CD14-positive monocyte (primary cell): Measurements from ENCODE around the gene TOR1B. TPM values are rescaled to one million over a fixed set of nuclear protein-coding genes. Genes with fewer than 3 reads are reported as not detected.

Source experiments
- DNase-seq, 3 donors: peaks; one replicate each; pipeline ENCODE4 v3.0.0-alpha.2; 2011 to 2022
- H2AFZ ChIP-seq: 2 replicates; pipeline ENCODE4 v1.6.0; 2012; ENCODE audit warnings: mild to moderate bottlenecking, low read depth, low read length, inconsistent platforms; ENCODE audit not compliant: insufficient read depth, poor library complexity, severe bottlenecking
- H3K27ac ChIP-seq, 2 donors: 1 replicate in 1 of 2; 2 replicates in 1 of 2; pipeline ENCODE4 v1.5.1; 2012 to 2013; ENCODE audit warnings: low read length in 2 of 2, control low read depth in 1 of 2, inconsistent platforms in 1 of 2, low read depth in 1 of 2, mild to moderate bottlenecking in 1 of 2
- H3K27me3 ChIP-seq, 2 donors: one replicate each; pipeline versions ENCODE4 v1.6.0 to v1.6.1; 2011 to 2013; ENCODE audit warnings: low read length in 2 of 2; ENCODE audit not compliant: control insufficient read depth in 2 of 2, insufficient read depth in 2 of 2
- H3K36me3 ChIP-seq, 2 donors: replicated peaks in 1 of 2; 1 replicate in 1 of 2; 2 replicates in 1 of 2; pipeline versions ENCODE4 v1.5.1 to v1.6.1; 2012 to 2013; ENCODE audit warnings: low read length in 2 of 2, control low read depth in 1 of 2, inconsistent platforms in 1 of 2, mild to moderate bottlenecking in 1 of 2; ENCODE audit not compliant: insufficient read depth in 2 of 2, control insufficient read depth in 1 of 2
- H3K4me1 ChIP-seq, 2 donors: 1 replicate in 1 of 2; 2 replicates in 1 of 2; pipeline versions ENCODE4 v1.5.1 to v1.6.1; 2012 to 2013; ENCODE audit warnings: low read length in 2 of 2, control low read depth in 1 of 2, inconsistent platforms in 1 of 2, mild to moderate bottlenecking in 1 of 2, moderate library complexity in 1 of 2; ENCODE audit not compliant: insufficient read depth in 2 of 2, control insufficient read depth in 1 of 2
- H3K4me2 ChIP-seq: replicated peaks from 2 replicates; pipeline ENCODE3; 2012; ENCODE audit warnings: low read length, moderate library complexity, mild to moderate bottlenecking; ENCODE audit not compliant: poor library complexity, severe bottlenecking; ENCODE audit errors: extremely low read depth
- H3K4me3 ChIP-seq, 3 experiments: fragments of 200-600 bp in 1 of 3; sonication (generic) in 1 of 3; replicated peaks in 1 of 3; 1 replicate in 2 of 3; 2 replicates in 1 of 3; pipeline ENCODE4 v1.5.1; 2011 to 2013; ENCODE audit warnings: low read length in 3 of 3, mild to moderate bottlenecking in 3 of 3, control low read depth in 2 of 3, low read depth in 2 of 3, inconsistent platforms in 1 of 3, moderate library complexity in 1 of 3
- H3K79me2 ChIP-seq: 2 replicates; pipeline ENCODE4 v1.6.0; 2012; ENCODE audit warnings: mild to moderate bottlenecking, control low read depth, inconsistent platforms, low read length, moderate library complexity; ENCODE audit not compliant: insufficient read depth
- H3K9ac ChIP-seq: 2 replicates; pipeline ENCODE4 v1.6.0; 2017; ENCODE audit warnings: low read length, mild to moderate bottlenecking; ENCODE audit not compliant: insufficient read depth, poor library complexity, severe bottlenecking
- H3K9me3 ChIP-seq, 2 donors: replicated peaks in 1 of 2; 1 replicate in 1 of 2; 2 replicates in 1 of 2; pipeline versions ENCODE4 v1.5.1 to v1.6.1; 2012 to 2013; ENCODE audit warnings: low read length in 2 of 2, control low read depth in 1 of 2; ENCODE audit not compliant: control insufficient read depth in 1 of 2, insufficient read depth in 1 of 2
- H4K20me1 ChIP-seq: 2 replicates; pipeline ENCODE4 v1.6.0; 2012; ENCODE audit warnings: mild to moderate bottlenecking, low read length, control low read depth, moderate library complexity; ENCODE audit not compliant: insufficient read depth
- H3K27ac Mint-ChIP-seq, 7 donors: one replicate each; pipeline ENCODE4 v1.8.0; 2020; ENCODE audit warnings: mild to moderate bottlenecking in 7 of 7, mixed read lengths in 7 of 7, moderate library complexity in 6 of 7, inconsistent platforms in 2 of 7
- H3K27me3 Mint-ChIP-seq, 3 donors: one replicate each; pipeline ENCODE4 v1.8.0; 2021 to 2022; ENCODE audit warnings: low read depth in 3 of 3, mild to moderate bottlenecking in 3 of 3, mixed read lengths in 3 of 3, moderate library complexity in 3 of 3, inconsistent platforms in 1 of 3
- H3K36me3 Mint-ChIP-seq, 2 donors: one replicate each; pipeline ENCODE4 v1.8.0; 2020; ENCODE audit warnings: mixed read lengths in 2 of 2, inconsistent platforms in 1 of 2, mild to moderate bottlenecking in 1 of 2
- H3K4me1 Mint-ChIP-seq: one replicate; pipeline ENCODE4 v1.8.0; 2020; ENCODE audit warnings: mild to moderate bottlenecking, mixed read lengths
- H3K4me3 Mint-ChIP-seq, 2 donors: one replicate each; pipeline ENCODE4 v1.8.0; 2020; ENCODE audit warnings: mild to moderate bottlenecking in 2 of 2, mixed read lengths in 2 of 2, moderate library complexity in 1 of 2
- H3K9me3 Mint-ChIP-seq, 7 donors: one replicate each; pipeline ENCODE4 v1.8.0; 2020 to 2022; ENCODE audit warnings: mixed read lengths in 7 of 7, mild to moderate bottlenecking in 6 of 7, moderate library complexity in 6 of 7, inconsistent platforms in 2 of 7
- WGBS: methylation state at CpG from one replicate; pipeline ENCODE4 v1.1.5; 2013; ENCODE audit warnings: missing lambda C conversion rate; ENCODE audit not compliant: insufficient coverage; 5-methylcytosine and 5-hydroxymethylcytosine counted together
- intact Hi-C, 2 donors: fragments of 100-400 bp; cut with micrococcal nuclease; formaldehyde crosslinking; loops; one replicate each; pipeline versions ENCODE4 v1.15.0 to v1.15.1; 2023
- polyA plus RNA-seq, 3 donors: library from polyadenylated mRNA; depleted of rRNA in 1 of 3; unstranded in 2 of 3; stranded (reverse) in 1 of 3; fragments of 300-500 nt in 2 of 3; fragments of >200 nt in 1 of 3; fragmentation: Illumina TruSeq in 2 of 3; gene quantifications; 1 replicate in 2 of 3; 2 replicates in 1 of 3; pipeline ENCODE4 v1.2.3, GENCODE V29; 2012 to 2021
- TF ChIP-seq, protein P1 (sequence below): fragments of 200-600 bp; IDR thresholded peaks from one replicate; pipeline ENCODE4 v1.8.0; 2022; ENCODE audit warnings: antibody characterized with exemption, mild to moderate bottlenecking

TOR1B gene
- polyA plus RNA-seq, 3 donors, result 15.8 to 22.5 (median 18.0) TPM

GRCh38 chr9:129839324-129840023 lies 36.5 kb downstream of the TOR1B start:
- Histone ChIP-seq H3K9ac (no peak overlapping the region), H3K27ac (no peak overlapping the region), H3K36me3 (peaks cover 0 to 10% of the 10 kb centered on the region in 2 donors), H3K79me2 (peaks cover 38% of the 10 kb centered on the region), H3K4me1 (peaks cover 13 to 18% of the 10 kb centered on the region in 2 donors), H2AFZ (no peak overlapping the region), H3K4me2 (no peak overlapping the region), H3K9me3 (no peaks in the 10 kb centered on the region), H3K4me3 (no peak overlapping the region), H3K27me3 (no peaks in the 10 kb centered on the region), H4K20me1 (peaks cover 13% of the 10 kb centered on the region)
- Mint-ChIP-seq H3K27ac (peak overlapping the region in 3 of 7 donors; percentile 6 to 54 (median 41)), H3K4me1 (peaks cover 21% of the 10 kb centered on the region), H3K36me3 (peaks cover 7 to 15% of the 10 kb centered on the region in 2 donors), H3K9me3 (no peaks in the 10 kb centered on the region), H3K27me3 (peaks cover 0 to 3% (median 1%) of the 10 kb centered on the region in 3 donors), H3K4me3 (peak overlapping the region in 1 of 2 donors; percentile 34)
- TF ChIP-seq, protein P1, sequence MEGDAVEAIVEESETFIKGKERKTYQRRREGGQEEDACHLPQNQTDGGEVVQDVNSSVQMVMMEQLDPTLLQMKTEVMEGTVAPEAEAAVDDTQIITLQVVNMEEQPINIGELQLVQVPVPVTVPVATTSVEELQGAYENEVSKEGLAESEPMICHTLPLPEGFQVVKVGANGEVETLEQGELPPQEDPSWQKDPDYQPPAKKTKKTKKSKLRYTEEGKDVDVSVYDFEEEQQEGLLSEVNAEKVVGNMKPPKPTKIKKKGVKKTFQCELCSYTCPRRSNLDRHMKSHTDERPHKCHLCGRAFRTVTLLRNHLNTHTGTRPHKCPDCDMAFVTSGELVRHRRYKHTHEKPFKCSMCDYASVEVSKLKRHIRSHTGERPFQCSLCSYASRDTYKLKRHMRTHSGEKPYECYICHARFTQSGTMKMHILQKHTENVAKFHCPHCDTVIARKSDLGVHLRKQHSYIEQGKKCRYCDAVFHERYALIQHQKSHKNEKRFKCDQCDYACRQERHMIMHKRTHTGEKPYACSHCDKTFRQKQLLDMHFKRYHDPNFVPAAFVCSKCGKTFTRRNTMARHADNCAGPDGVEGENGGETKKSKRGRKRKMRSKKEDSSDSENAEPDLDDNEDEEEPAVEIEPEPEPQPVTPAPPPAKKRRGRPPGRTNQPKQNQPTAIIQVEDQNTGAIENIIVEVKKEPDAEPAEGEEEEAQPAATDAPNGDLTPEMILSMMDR, result no peak
- no peak for DNase-seq
- WGBS, result 79% methylated on average over 10 of the region's 10 CpGs
- intact Hi-C loops, result loop anchor here in 1 of 2 donors (5.0 kb wide), 1 partner anchor 37 kb away; the partner anchor contains the start of gene TOR1B

GRCh38 chr9:129840034-129840433 lies 37.0 kb downstream of the TOR1B start:
- H3K27me3 Mint-ChIP-seq, result peaks cover 0 to 3% (median 1%) of the 10 kb centered on the region in 3 donors
- H4K20me1 ChIP-seq, result peaks cover 13% of the 10 kb centered on the region
- WGBS, result 71% methylated on average over 8 of the region's 8 CpGs
- H3K4me3 Mint-ChIP-seq, result no peak overlapping the region
- H3K9me3 ChIP-seq, result no peaks in the 10 kb centered on the region
- H3K4me1 ChIP-seq, result peaks cover 10 to 14% of the 10 kb centered on the region in 2 donors
- H3K9me3 Mint-ChIP-seq, result no peaks in the 10 kb centered on the region
- H3K27me3 ChIP-seq, result no peaks in the 10 kb centered on the region
- H3K4me2 ChIP-seq, result no peak overlapping the region
- H3K27ac Mint-ChIP-seq, result peak overlapping the region in 1 of 7 donors; percentile 45
- no peak overlapping the region for H2AFZ ChIP-seq
- no peak overlapping the region for H3K27ac ChIP-seq
- peaks cover 7 to 15% of the 10 kb centered on the region in 2 donors for H3K36me3 Mint-ChIP-seq
- H3K9ac ChIP-seq, result no peak overlapping the region
- TF ChIP-seq, protein P1, result no peak
- peaks cover 21% of the 10 kb centered on the region for H3K4me1 Mint-ChIP-seq
- H3K36me3 ChIP-seq, result peaks cover 0 to 10% of the 10 kb centered on the region in 2 donors
- H3K79me2 ChIP-seq, result peaks cover 32% of the 10 kb centered on the region
- no peak overlapping the region for H3K4me3 ChIP-seq
- no peak for DNase-seq
- intact Hi-C loops, result no loop called here
